HG03159 (cell line): ENCODE data around the gene DROSHA.

Experiments
- ATAC-seq: cut with Tn5 transposase; IDR thresholded peaks from one replicate; pipeline ENCODE4 v1.9.1; 2021; ENCODE audit warnings: mild to moderate bottlenecking, moderate library complexity; ENCODE audit not compliant: unreplicated experiment

DROSHA gene

GRCh38 chr5:31531543-31531887 is 378 bp downstream of the DROSHA start:
- peak; percentile 48 for ATAC-seq

GRCh38 chr5:31530541-31531265 is 1.2 kb downstream of the DROSHA start:
- no peak for ATAC-seq

- no peak for ATAC-seq
Observed at GRCh38 chr5:31523041-31523440, 8.9 kb downstream of the DROSHA start.

GRCh38 chr5:31516802-31517201 is 15.1 kb downstream of the DROSHA start:
- no peak for ATAC-seq

- ATAC-seq, result no peak
Observed at GRCh38 chr5:31511305-31511704, 20.6 kb downstream of the DROSHA start.

GRCh38 chr5:31504529-31504928 is 27.4 kb downstream of the DROSHA start:
- no peak for ATAC-seq

- ATAC-seq, result no peak
Observed at GRCh38 chr5:31502506-31502905, 29.4 kb downstream of the DROSHA start.

GRCh38 chr5:31500256-31500655 is 31.6 kb downstream of the DROSHA start:
- ATAC-seq, result no peak

GRCh38 chr5:31496891-31497290 is 35.0 kb downstream of the DROSHA start:
- ATAC-seq, result no peak

- ATAC-seq, result no peak
Observed at GRCh38 chr5:31496301-31496700, 35.6 kb downstream of the DROSHA start.

GRCh38 chr5:31495336-31495735 is 36.6 kb downstream of the DROSHA start:
- no peak for ATAC-seq

GRCh38 chr5:31492869-31493268 is 39.0 kb downstream of the DROSHA start:
- no peak for ATAC-seq

- ATAC-seq, result no peak
Observed at GRCh38 chr5:31487506-31487905, 44.4 kb downstream of the DROSHA start.

GRCh38 chr5:31486441-31486840 is 45.5 kb downstream of the DROSHA start:
- ATAC-seq, result no peak

- ATAC-seq, result no peak
Observed at GRCh38 chr5:31485376-31486207, 46.3 kb downstream of the DROSHA start.

GRCh38 chr5:31481531-31482165 is 50.2 kb downstream of the DROSHA start:
- no peak for ATAC-seq

- no peak for ATAC-seq
Observed at GRCh38 chr5:31479706-31480105, 52.2 kb downstream of the DROSHA start.

GRCh38 chr5:31478901-31479300 is 53.0 kb downstream of the DROSHA start:
- no peak for ATAC-seq

GRCh38 chr5:31477971-31478370 is 53.9 kb downstream of the DROSHA start:
- ATAC-seq, result no peak

- no peak for ATAC-seq
Observed at GRCh38 chr5:31477516-31477915, 54.4 kb downstream of the DROSHA start.

- ATAC-seq, result no peak
Observed at GRCh38 chr5:31476738-31477141, 55.2 kb downstream of the DROSHA start.

GRCh38 chr5:31471916-31472315 is 60.0 kb downstream of the DROSHA start:
- ATAC-seq, result no peak
